ENCODE results near the gene DDX31. TPM values are rescaled to one million over a fixed set of nuclear protein-coding genes. Genes with fewer than 3 reads are reported as not detected.

The DDX31 gene
- total and polyA plus RNA-seq, 2 experiments from 2014 or later = 5.8 to 15.8 TPM

DNA sequence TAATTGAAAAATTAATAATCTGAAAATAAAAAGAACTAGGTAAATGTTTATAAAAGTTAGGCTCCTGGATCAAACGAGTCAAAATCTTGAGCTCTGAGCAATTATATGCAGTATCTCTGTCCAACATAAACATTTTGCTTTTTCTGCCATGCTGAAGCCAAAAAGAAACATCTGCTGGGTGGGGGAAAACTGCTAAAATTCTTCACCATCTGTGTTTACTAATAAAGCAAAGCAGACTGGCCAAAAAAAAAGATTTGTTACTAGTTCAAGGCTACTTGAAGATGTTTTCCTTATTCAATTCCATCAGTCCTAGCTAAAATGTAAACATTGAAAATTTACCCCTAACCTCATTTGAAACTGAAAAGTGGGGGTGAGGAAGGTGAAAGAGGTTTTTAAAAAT, 30.2 kb upstream of the DDX31 start:
- H3K36me3 ChIP-seq = no peaks in the 10 kb centered on the region
- no peaks in the 10 kb centered on the region for H3K4me1 ChIP-seq (ENCODE audit: low read depth)
- H3K27ac ChIP-seq = no peak overlapping the region
- no peak for DNase-seq (ENCODE audit: low read depth in 1 of 2, low spot score in 1 of 2)
- no peak overlapping the region for H3K4me3 ChIP-seq
- H3K9me3 ChIP-seq (ENCODE audit: low read depth) = no peaks in the 10 kb centered on the region
- H3K27me3 ChIP-seq = no peaks in the 10 kb centered on the region
- TF ChIP-seq CTCF (IDR thresholded peaks at IDR 0.05; ENCODE audit: low read depth, low read length) = no peak

- Histone ChIP-seq H3K36me3 (no peaks in the 10 kb centered on the region), H3K4me1 (ENCODE audit: low read depth) (no peaks in the 10 kb centered on the region), H3K27ac (no peak overlapping the region), H3K9me3 (ENCODE audit: low read depth) (no peaks in the 10 kb centered on the region), H3K27me3 (no peaks in the 10 kb centered on the region), H3K4me3 (no peak overlapping the region)
- TF ChIP-seq CTCF (IDR thresholded peaks at IDR 0.05; ENCODE audit: low read depth, low read length) = no peak
- DNase-seq (ENCODE audit: low read depth in 1 of 2, low spot score in 1 of 2) = peak in 1 of 2 donors; percentile 30
Measured at GRCh38 chr9:132698989-132699388, 29.2 kb upstream of the DDX31 start.

DNA sequence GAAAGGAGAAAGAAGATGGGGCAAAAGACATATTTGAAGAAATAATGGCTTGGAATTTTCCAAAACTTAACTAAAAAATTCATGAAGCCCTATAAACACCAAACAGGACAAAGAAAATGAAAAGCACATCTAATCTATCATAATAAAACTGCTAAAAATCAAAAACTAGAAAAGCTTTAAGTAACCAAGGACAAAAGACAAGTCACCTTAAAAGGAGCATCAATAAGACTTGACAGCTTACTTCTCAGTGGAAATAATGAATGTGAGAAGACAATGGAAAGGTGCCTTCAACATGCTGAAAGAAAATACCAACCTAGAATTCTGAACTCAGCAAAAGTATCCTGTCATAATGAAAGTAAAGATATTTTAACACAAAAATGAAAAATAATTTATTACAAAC, 27.4 kb upstream of the DDX31 start:
- Histone ChIP-seq H3K27me3 (no peaks in the 10 kb centered on the region), H3K27ac (no peak overlapping the region), H3K4me1 (ENCODE audit: low read depth) (no peaks in the 10 kb centered on the region), H3K36me3 (no peaks in the 10 kb centered on the region), H3K4me3 (no peak overlapping the region), H3K9me3 (ENCODE audit: low read depth) (no peaks in the 10 kb centered on the region)
- TF ChIP-seq CTCF (IDR thresholded peaks at IDR 0.05; ENCODE audit: low read depth, low read length) = no peak
- DNase-seq (ENCODE audit: low read depth in 1 of 2, low spot score in 1 of 2) = no peak

DNA sequence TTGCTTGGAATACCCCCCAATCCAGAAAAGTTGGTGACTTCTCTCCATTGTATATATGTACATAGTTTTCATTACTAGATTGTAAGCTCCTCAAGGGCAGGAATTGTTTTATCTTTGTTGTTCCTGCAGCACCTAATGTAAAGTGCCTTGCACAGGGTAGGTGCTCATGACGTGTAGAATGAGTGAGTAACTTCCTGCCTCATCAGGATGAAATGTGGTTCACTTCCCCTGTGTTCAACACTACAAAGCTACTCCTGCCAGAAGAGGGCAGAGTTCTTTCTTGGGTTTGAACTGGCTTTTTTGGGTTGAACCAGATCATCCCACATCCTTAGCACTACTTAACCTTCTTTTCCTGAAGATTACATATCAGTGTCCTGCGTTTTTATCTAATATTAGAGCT, 24.4 kb upstream of the DDX31 start:
- peak in 1 of 2 donors; percentile 20 for DNase-seq (ENCODE audit: low read depth in 1 of 2, low spot score in 1 of 2)
- Histone ChIP-seq H3K4me1 (ENCODE audit: low read depth) (no peaks in the 10 kb centered on the region), H3K9me3 (ENCODE audit: low read depth) (no peaks in the 10 kb centered on the region), H3K4me3 (no peak overlapping the region), H3K27me3 (no peaks in the 10 kb centered on the region), H3K27ac (no peak overlapping the region), H3K36me3 (peaks cover 12% of the 10 kb centered on the region)
- TF ChIP-seq CTCF (IDR thresholded peaks at IDR 0.05; ENCODE audit: low read depth, low read length) = peak; percentile 7

GRCh38 chr9:132690696-132691095, 20.9 kb upstream of the DDX31 start:
- H3K9me3 ChIP-seq (ENCODE audit: low read depth) = no peaks in the 10 kb centered on the region
- H3K36me3 ChIP-seq = peaks cover 40% of the 10 kb centered on the region
- no peak overlapping the region for H3K27ac ChIP-seq
- no peaks in the 10 kb centered on the region for H3K4me1 ChIP-seq (ENCODE audit: low read depth)
- H3K4me3 ChIP-seq = no peak overlapping the region
- H3K27me3 ChIP-seq = no peaks in the 10 kb centered on the region
- no peak for TF ChIP-seq CTCF (IDR thresholded peaks at IDR 0.05; ENCODE audit: low read depth, low read length)
- no peak for DNase-seq (ENCODE audit: low read depth in 1 of 2, low spot score in 1 of 2)

DNA sequence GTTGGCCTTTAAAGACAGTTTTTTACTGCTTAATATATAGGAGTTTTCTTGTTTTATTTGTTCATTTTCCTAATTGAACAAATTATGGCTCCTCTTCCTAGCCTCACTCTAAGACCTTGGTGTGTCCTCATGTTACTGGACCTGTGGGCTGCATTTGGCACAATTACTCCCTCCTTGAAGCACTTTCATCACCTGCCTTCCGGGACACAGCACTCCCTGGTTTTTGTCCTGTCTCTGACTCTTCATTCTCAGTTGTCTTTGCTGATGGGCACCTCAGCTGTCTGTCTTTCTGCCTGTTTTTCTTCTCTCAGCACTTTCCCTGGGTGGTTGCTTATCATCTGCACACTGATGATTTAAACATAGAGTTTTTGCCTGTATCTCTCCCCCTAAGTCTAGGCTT, 14.1 kb upstream of the DDX31 start:
- Histone ChIP-seq H3K27ac (no peak overlapping the region), H3K4me1 (ENCODE audit: low read depth) (peaks cover 5% of the 10 kb centered on the region), H3K27me3 (no peaks in the 10 kb centered on the region), H3K9me3 (ENCODE audit: low read depth) (no peaks in the 10 kb centered on the region), H3K4me3 (no peak overlapping the region), H3K36me3 (peaks cover 54% of the 10 kb centered on the region)
- no peak for TF ChIP-seq CTCF (IDR thresholded peaks at IDR 0.05; ENCODE audit: low read depth, low read length)
- no peak for DNase-seq (ENCODE audit: low read depth in 1 of 2, low spot score in 1 of 2)
